AG04450 (cell line): Measurements from ENCODE around the gene DMGDH. TPM values are rescaled to one million over a fixed set of nuclear protein-coding genes. Genes with fewer than 3 reads are reported as not detected.

ENCODE experiments used
- CTCF ChIA-PET: fragments of 300-600, 350-600 bp; formaldehyde crosslinking; extraction: SDS; loops from one replicate; lab custom pipeline; 2022; ENCODE audit warnings: antibody characterized with exemption, inconsistent platforms; lab: Charles Lee
- POLR2A ChIA-PET: fragments of 350-600 bp; formaldehyde crosslinking; extraction: SDS; loops from one replicate; lab custom pipeline; 2021; ENCODE audit warnings: antibody characterized with exemption, inconsistent platforms; lab: Yijun Ruan, JAX
- DNase-seq: peaks from one replicate; pipeline ENCODE4 v3.0.0-alpha.2; 2011; ENCODE audit warnings: low read depth, low spot score
- H3K27ac ChIP-seq: one replicate; pipeline ENCODE4 v1.5.1; 2012; ENCODE audit warnings: low read depth, low read length, control low read depth
- H3K27me3 ChIP-seq: one replicate; pipeline ENCODE4 v1.6.0; 2012; ENCODE audit warnings: low read length; ENCODE audit not compliant: control insufficient read depth, insufficient read depth
- H3K4me3 ChIP-seq: 2 replicates; pipeline ENCODE4 v1.5.1; 2011; ENCODE audit warnings: mild to moderate bottlenecking, low read depth, low read length, control low read depth
- H3K9me3 ChIP-seq: 2 replicates; pipeline ENCODE4 v1.5.1; 2012; ENCODE audit warnings: low read length; ENCODE audit not compliant: control insufficient read depth, insufficient read depth
- polyA plus RNA-seq: library from polyadenylated mRNA; depleted of rRNA; stranded (reverse); fragments of >200 nt; gene quantifications from 2 replicates; pipeline ENCODE4 v1.2.3, GENCODE V29; 2011
- TF ChIP-seq, protein P1 (sequence below): IDR thresholded peaks from 2 replicates; pipeline ENCODE4 v1.5.1; 2011; ENCODE audit warnings: low read depth, low read length, control low read depth, inconsistent platforms

The DMGDH gene
- polyA plus RNA-seq, 1 experiment: 1.9 TPM

DNA sequence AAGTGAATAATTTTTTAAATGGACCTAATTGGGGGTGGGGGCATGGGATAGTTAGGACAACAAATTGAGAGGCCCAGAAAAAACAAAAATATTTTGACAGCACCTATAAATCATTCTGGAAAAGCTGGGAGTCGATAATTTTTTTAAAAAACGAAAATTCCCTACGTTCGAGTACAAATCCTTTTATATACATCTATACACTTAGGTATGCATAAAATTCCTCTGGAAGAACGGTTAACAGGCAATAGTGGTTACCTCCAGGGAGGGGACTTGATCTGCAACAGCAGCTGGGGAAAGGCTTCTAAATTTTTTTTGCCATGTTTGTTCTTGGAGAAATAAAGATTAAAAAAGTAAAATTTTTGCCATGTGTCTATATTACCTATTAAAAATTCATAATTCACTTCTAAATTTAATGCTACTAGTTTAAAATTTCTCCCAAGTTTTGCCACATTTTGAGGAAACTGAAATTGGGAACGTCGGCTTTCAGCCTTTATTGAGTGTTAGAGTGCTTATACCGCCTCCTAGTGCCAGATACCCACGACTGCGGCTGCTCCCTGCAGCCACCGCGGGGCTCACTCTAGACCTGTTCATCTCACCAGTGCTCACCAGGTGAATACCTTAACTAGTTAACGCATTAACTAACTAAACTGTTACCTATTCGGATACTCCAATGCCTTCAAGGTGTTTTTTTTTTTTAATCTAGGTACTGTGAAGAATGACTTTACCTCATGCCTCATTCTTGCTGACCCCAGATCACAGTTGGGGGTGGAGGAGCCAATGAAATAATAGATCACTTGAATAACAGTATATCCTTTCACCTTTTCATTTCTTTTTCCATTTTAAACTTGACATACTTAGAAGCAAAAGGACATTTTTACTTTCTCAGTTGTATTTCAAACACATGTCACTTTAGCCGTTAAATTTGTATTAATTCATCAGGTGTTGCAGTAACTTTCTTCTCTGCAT lies 40.3 kb upstream of the DMGDH start:
- H3K27me3 ChIP-seq: peaks cover 48% of the 10 kb centered on the region
- ChIA-PET POLR2A (interaction anchor here (0.6 kb wide), 1 partner anchor 876 kb away, joined by 4 read pairs; no protein-coding TSS in a partner anchor), CTCF (interaction anchor here (1.0 kb wide), 1 partner anchor 85 kb away, joined by 3 read pairs; no protein-coding TSS in a partner anchor)

DNA sequence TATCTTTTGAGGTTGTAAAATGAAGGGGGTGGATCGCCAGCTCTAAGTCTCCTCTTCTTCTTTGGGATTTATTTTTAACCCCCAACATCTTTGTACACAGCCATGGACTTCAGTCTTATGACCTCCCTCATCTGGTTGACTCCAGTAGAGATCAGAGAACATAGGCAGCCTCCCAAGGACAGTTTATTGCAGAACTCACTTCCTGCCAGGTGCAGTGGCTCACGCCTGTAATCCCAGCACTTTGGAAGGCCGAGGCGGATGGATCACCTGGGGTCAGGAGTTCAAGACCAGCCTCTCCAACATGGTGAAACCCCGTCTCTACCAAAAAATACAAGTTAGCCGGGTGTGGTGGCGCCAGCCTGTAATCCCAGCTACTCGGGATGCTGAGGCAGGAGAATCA lies 39.3 kb upstream of the DMGDH start:
- POLR2A ChIA-PET: no interaction called here

More for the DNA sequence above, 40.3 kb upstream of the DMGDH start:
- no peak overlapping the region for H3K4me3 ChIP-seq
- TF ChIP-seq, protein P1, sequence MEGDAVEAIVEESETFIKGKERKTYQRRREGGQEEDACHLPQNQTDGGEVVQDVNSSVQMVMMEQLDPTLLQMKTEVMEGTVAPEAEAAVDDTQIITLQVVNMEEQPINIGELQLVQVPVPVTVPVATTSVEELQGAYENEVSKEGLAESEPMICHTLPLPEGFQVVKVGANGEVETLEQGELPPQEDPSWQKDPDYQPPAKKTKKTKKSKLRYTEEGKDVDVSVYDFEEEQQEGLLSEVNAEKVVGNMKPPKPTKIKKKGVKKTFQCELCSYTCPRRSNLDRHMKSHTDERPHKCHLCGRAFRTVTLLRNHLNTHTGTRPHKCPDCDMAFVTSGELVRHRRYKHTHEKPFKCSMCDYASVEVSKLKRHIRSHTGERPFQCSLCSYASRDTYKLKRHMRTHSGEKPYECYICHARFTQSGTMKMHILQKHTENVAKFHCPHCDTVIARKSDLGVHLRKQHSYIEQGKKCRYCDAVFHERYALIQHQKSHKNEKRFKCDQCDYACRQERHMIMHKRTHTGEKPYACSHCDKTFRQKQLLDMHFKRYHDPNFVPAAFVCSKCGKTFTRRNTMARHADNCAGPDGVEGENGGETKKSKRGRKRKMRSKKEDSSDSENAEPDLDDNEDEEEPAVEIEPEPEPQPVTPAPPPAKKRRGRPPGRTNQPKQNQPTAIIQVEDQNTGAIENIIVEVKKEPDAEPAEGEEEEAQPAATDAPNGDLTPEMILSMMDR: peak; percentile 31
- H3K27ac ChIP-seq: no peak overlapping the region
- H3K9me3 ChIP-seq: peaks cover 3% of the 10 kb centered on the region; the same call in 1 of the 2 replicates
- no peak for DNase-seq

GRCh38 chr5:79108086-79108485 lies 38.6 kb upstream of the DMGDH start:
- CTCF ChIA-PET: no interaction called here
- POLR2A ChIA-PET: no interaction called here
- TF ChIP-seq, protein P1: no peak
- H3K9me3 ChIP-seq: peaks cover 3% of the 10 kb centered on the region; the same call in 1 of the 2 replicates
- H3K27me3 ChIP-seq: peaks cover 37% of the 10 kb centered on the region
- H3K27ac ChIP-seq: no peak overlapping the region
- no peak for DNase-seq
- no peak overlapping the region for H3K4me3 ChIP-seq

More for the DNA sequence above, 39.3 kb upstream of the DMGDH start:
- TF ChIP-seq, protein P1: no peak
- H3K27ac ChIP-seq: no peak overlapping the region
- no peak overlapping the region for H3K4me3 ChIP-seq
- CTCF ChIA-PET: interaction anchor here (1.0 kb wide), 1 partner anchor 84 kb away, joined by 3 read pairs; no protein-coding TSS in a partner anchor
- DNase-seq: no peak
- H3K9me3 ChIP-seq: peaks cover 3% of the 10 kb centered on the region; the same call in 1 of the 2 replicates
- peaks cover 39% of the 10 kb centered on the region for H3K27me3 ChIP-seq

DNA sequence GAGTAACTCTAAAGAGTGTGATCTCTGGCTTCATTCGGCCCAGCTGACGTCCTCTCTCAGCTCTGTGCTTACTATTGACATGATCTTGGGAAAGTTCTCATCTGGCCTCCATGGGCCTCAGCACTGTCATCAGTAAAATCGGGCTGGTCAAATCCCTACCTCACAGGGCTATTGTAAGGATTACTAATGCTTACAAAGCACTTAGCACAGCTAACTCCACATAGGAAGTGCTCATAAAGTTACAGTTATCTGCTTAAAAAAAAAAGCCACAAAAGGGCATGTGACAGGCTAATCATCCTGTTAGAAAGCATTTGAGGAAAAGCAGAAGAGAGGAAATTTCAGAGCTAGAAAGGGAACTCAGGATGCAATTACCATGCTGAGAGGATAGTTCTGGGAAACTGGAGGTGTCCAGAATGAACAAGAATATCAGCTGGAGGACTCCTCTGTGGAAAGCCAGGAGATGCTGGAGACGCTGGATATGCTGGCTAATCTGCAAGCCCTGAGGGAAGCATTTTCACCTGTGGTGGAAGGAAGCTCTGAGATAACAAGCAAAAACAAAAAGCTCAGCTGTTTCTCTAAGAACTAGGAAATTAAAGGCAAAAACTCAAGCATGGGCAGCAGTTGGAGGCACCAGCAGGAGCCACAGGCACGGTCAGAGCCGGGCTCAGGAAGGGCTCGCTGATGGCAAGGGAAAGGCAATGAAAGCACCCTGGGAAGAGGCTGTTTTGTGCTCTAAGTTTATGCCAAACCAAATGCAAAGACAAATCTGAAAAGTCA lies 37.7 kb upstream of the DMGDH start:
- POLR2A ChIA-PET: no interaction called here
- Histone ChIP-seq H3K9me3 (peaks cover 3% of the 10 kb centered on the region; the same call in 1 of the 2 replicates), H3K27me3 (peaks cover 28% of the 10 kb centered on the region), H3K4me3 (no peak overlapping the region), H3K27ac (no peak overlapping the region)
- no peak for DNase-seq
- CTCF ChIA-PET: interaction anchor here (1.6 to 3.4 kb wide), 3 partner anchors 26 to 357 kb away, joined by 4 to 21 read pairs (median 20); no protein-coding TSS in a partner anchor
- TF ChIP-seq, protein P1: no peak
